Neural crest cell (in vitro differentiated cells): ENCODE data around the gene HSPD1. TPM values are rescaled to one million over a fixed set of nuclear protein-coding genes. Genes with fewer than 3 reads are reported as not detected.
A peak's percentile ranks its signal among the peaks of the same experiment; 100 is the strongest.

ENCODE experiments used
- DNase-seq: peaks from one replicate; pipeline ENCODE4 v3.0.0; 2021; ENCODE audit warnings: low read depth, mixed read lengths, low spot score
- H3K27ac Mint-ChIP-seq: one replicate; pipeline ENCODE4 v1.8.0; 2021; ENCODE audit warnings: mild to moderate bottlenecking, mixed read lengths; ENCODE audit not compliant: unreplicated experiment
- H3K27me3 Mint-ChIP-seq: 2 replicates; pipeline ENCODE4 v1.8.0; 2021; ENCODE audit warnings: low read depth, mild to moderate bottlenecking, mixed read lengths
- H3K36me3 Mint-ChIP-seq: 2 replicates; pipeline ENCODE4 v1.8.0; 2021; ENCODE audit warnings: low read depth, mild to moderate bottlenecking, mixed read lengths
- H3K4me1 Mint-ChIP-seq: 2 replicates; pipeline ENCODE4 v1.8.0; 2021; ENCODE audit warnings: mixed read lengths
- H3K4me3 Mint-ChIP-seq: one replicate; pipeline ENCODE4 v1.8.0; 2021; ENCODE audit warnings: mild to moderate bottlenecking, mixed read lengths
- H3K9me3 Mint-ChIP-seq: 2 replicates; pipeline ENCODE4 v1.8.0; 2021; ENCODE audit warnings: mixed read lengths
- total RNA-seq: library from RNA; stranded (reverse); gene quantifications from 2 replicates; pipeline ENCODE4 v1.2.1, GENCODE V29; 2021
- TF ChIP-seq, protein P1 (sequence below): fragments of 200-600 bp; sonication (generic); conservative IDR thresholded peaks from 2 replicates; pipeline ENCODE4 v1.5.0; 2021; ENCODE audit warnings: antibody characterized with exemption, mild to moderate bottlenecking

The HSPD1 gene
- total RNA-seq, 1 donor from 2014 or later = 563 TPM

DNA sequence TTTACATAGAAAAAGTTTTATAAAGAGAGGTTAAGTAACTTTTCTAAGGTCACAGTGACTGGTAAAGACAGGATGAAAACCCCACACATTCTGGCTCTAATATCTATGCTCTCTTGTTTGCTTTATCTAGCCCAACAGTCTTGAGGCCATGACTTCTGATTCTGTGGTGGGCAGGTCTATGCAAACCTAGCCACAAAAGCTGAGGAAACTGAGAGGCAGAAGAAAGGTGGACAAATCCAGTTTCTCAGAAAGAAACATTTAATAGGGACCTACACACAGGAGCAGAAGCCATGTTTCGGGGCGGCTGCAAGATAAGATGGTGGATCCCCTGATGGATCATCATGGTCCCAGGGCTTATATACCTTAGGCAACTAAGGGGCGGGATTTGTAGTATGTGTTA, 21.8 kb downstream of the HSPD1 start:
- Mint-ChIP-seq H3K4me1 (no peaks in the 10 kb centered on the region), H3K4me3 (no peak overlapping the region), H3K9me3 (no peaks in the 10 kb centered on the region), H3K27ac (no peak overlapping the region), H3K36me3 (peaks cover 4% of the 10 kb centered on the region), H3K27me3 (no peaks in the 10 kb centered on the region)
- no peak for DNase-seq
- TF ChIP-seq, protein P1, sequence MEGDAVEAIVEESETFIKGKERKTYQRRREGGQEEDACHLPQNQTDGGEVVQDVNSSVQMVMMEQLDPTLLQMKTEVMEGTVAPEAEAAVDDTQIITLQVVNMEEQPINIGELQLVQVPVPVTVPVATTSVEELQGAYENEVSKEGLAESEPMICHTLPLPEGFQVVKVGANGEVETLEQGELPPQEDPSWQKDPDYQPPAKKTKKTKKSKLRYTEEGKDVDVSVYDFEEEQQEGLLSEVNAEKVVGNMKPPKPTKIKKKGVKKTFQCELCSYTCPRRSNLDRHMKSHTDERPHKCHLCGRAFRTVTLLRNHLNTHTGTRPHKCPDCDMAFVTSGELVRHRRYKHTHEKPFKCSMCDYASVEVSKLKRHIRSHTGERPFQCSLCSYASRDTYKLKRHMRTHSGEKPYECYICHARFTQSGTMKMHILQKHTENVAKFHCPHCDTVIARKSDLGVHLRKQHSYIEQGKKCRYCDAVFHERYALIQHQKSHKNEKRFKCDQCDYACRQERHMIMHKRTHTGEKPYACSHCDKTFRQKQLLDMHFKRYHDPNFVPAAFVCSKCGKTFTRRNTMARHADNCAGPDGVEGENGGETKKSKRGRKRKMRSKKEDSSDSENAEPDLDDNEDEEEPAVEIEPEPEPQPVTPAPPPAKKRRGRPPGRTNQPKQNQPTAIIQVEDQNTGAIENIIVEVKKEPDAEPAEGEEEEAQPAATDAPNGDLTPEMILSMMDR = no peak

GRCh38 chr2:197472166-197472565, 27.5 kb downstream of the HSPD1 start:
- peak overlapping the region; percentile 1 for H3K27ac Mint-ChIP-seq
- no peaks in the 10 kb centered on the region for H3K36me3 Mint-ChIP-seq

GRCh38 chr2:197464175-197464574, 35.5 kb downstream of the HSPD1 start:
- Mint-ChIP-seq H3K27ac (no peak overlapping the region), H3K36me3 (no peaks in the 10 kb centered on the region), H3K9me3 (no peaks in the 10 kb centered on the region), H3K4me3 (no peak overlapping the region), H3K27me3 (no peaks in the 10 kb centered on the region), H3K4me1 (no peaks in the 10 kb centered on the region)
- TF ChIP-seq, protein P1 = no peak
- no peak for DNase-seq

More at GRCh38 chr2:197472166-197472565, 27.5 kb downstream of the HSPD1 start:
- TF ChIP-seq, protein P1 = no peak
- Mint-ChIP-seq H3K4me1 (no peaks in the 10 kb centered on the region), H3K4me3 (no peak overlapping the region), H3K9me3 (no peaks in the 10 kb centered on the region), H3K27me3 (no peaks in the 10 kb centered on the region)
- no peak for DNase-seq

DNA sequence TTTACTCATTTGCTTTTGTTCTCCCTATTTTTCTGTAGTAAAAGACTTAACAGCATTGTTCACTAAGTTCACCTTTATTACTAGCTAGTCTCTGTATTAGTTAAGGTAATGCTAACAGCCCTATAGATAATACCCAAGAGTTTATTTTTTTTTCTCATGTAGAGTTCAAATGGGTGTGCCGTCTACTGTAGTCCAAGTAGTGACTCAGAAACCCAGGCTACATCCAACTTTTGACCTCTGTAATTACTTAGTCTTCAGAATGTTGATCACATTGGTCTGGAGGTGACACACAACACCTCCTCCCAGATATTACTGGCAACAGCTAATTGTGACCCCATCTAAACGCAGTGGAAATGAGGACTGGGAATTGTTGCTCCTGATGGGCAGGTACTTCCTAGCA, 38.6 kb downstream of the HSPD1 start:
- Mint-ChIP-seq H3K9me3 (no peaks in the 10 kb centered on the region), H3K4me1 (no peaks in the 10 kb centered on the region), H3K4me3 (no peak overlapping the region), H3K36me3 (no peaks in the 10 kb centered on the region), H3K27me3 (no peaks in the 10 kb centered on the region), H3K27ac (no peak overlapping the region)
- TF ChIP-seq, protein P1 = no peak
- DNase-seq = no peak

GRCh38 chr2:197460649-197461048, 39.0 kb downstream of the HSPD1 start:
- no peaks in the 10 kb centered on the region for H3K4me1 Mint-ChIP-seq
- no peaks in the 10 kb centered on the region for H3K9me3 Mint-ChIP-seq
- TF ChIP-seq, protein P1 = no peak
- no peaks in the 10 kb centered on the region for H3K36me3 Mint-ChIP-seq
- no peak overlapping the region for H3K4me3 Mint-ChIP-seq
- H3K27me3 Mint-ChIP-seq = no peaks in the 10 kb centered on the region
- DNase-seq = no peak
- no peak overlapping the region for H3K27ac Mint-ChIP-seq

DNA sequence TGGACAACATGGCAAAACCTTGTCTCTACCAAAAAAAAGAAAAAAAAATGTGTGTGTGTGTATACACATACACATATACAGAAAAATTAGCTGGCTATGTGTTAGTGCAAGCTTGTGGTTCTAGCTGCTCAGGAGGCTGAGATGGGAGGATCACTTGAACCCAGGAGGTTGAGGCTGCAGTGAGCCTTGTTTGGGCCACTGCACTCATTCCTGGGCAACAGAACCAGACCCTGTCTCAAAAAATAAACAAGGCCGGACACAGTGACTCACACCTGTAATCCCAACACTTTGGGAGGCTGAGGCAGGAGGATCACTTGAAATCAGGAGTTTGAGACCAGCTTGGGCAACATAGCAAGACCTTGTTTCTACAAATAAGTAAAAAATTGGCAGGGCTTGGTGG, 44.2 kb downstream of the HSPD1 start:
- Mint-ChIP-seq H3K27me3 (no peaks in the 10 kb centered on the region), H3K27ac (no peak overlapping the region), H3K4me1 (peaks cover 23% of the 10 kb centered on the region), H3K9me3 (no peaks in the 10 kb centered on the region), H3K36me3 (no peaks in the 10 kb centered on the region), H3K4me3 (peak overlapping the region; percentile 56)
- TF ChIP-seq, protein P1 = no peak
- no peak for DNase-seq
